Keratinocyte (primary cell): ENCODE measurements around the gene CPSF3.

ENCODE experiments used
- CTCF ChIP-seq, 3 experiments: IDR thresholded peaks in 1 of 3; conservative IDR thresholded peaks in 1 of 3; optimal IDR thresholded peaks in 1 of 3; 2 replicates in 2 of 3; 3 replicates in 1 of 3; pipeline versions ENCODE3 to v1.5.1; 2011; ENCODE audit warnings: low read length in 3 of 3, mild to moderate bottlenecking in 3 of 3, moderate library complexity in 2 of 3, control low read depth in 1 of 3, inconsistent platforms in 1 of 3; ENCODE audit not compliant: insufficient read depth in 2 of 3; ENCODE audit errors: extremely low read depth in 1 of 3
- EZH2 ChIP-seq: IDR thresholded peaks from one replicate; pipeline ENCODE4 v1.6.1; 2012; ENCODE audit warnings: inconsistent platforms, mild to moderate bottlenecking, low read length, moderate library complexity

- TF ChIP-seq CTCF (optimal IDR thresholded peaks at IDR 0.05 in 1 of 3, IDR thresholded peaks at IDR 0.05 in 1 of 3, conservative IDR thresholded peaks at IDR 0.05 in 1 of 3; ENCODE audit: extremely low read depth in 1 of 3, insufficient read depth in 2 of 3, low read length in 3 of 3): no peak
- TF ChIP-seq EZH2: no peak
Measured at GRCh38 chr2:9382604-9383235, 40.7 kb upstream of the CPSF3 start.
